PC-9 (cell line): Measurements from ENCODE around the gene CDC16. TPM values are rescaled to one million over a fixed set of nuclear protein-coding genes. Genes with fewer than 3 reads are reported as not detected.

Experiments used
- BruUV-seq: library from RNA; stranded (reverse); fragments of 400-500 nt; replicated peaks from 2 replicates; lab custom pipeline; 2021; lab: Mats Ljungman, UMichigan
- CTCF ChIA-PET: fragments of 300-600 bp; sonication (Branson Sonifier 250); formaldehyde crosslinking; loops from one replicate; lab custom pipeline; 2022; ENCODE audit warnings: antibody characterized with exemption; lab: Charles Lee
- POLR2A ChIA-PET: fragments of 300-600 bp; sonication (Branson Sonifier 250); formaldehyde crosslinking; loops from one replicate; lab custom pipeline; 2022; ENCODE audit warnings: antibody characterized with exemption; ENCODE audit not compliant: unreplicated experiment; lab: Charles Lee
- DNase-seq, 2 experiments: peaks; one replicate each; pipeline versions ENCODE4 v3.0.0 to v3.0.0-alpha.2; 2015 to 2022; ENCODE audit warnings: mixed read lengths in 1 of 2
- H2AFZ ChIP-seq: fragments of 200-600 bp; sonication (generic); 2 replicates; pipeline ENCODE4 v1.8.1; 2017; ENCODE audit warnings: antibody characterized with exemption
- H3F3A ChIP-seq: fragments of 200-600 bp; sonication (generic); 2 replicates; pipeline ENCODE4 v1.8.1; 2017; ENCODE audit warnings: antibody characterized with exemption, mild to moderate bottlenecking, low read depth; ENCODE audit not compliant: insufficient read depth
- H3K27ac ChIP-seq: fragments of 200-600 bp; sonication (generic); 2 replicates; pipeline ENCODE4 v1.6.1; 2016; ENCODE audit warnings: mixed run types
- H3K27me3 ChIP-seq: fragments of 200-600 bp; sonication (generic); 2 replicates; pipeline ENCODE4 v1.6.1; 2016; ENCODE audit warnings: low read depth, mixed run types; ENCODE audit not compliant: insufficient read depth
- H3K36me3 ChIP-seq: fragments of 200-600 bp; sonication (generic); 2 replicates; pipeline ENCODE4 v1.6.1; 2016; ENCODE audit warnings: low read depth, mixed run types
- H3K4me1 ChIP-seq: fragments of 200-600 bp; sonication (generic); replicated peaks from 2 replicates; pipeline ENCODE4 v1.6.1; 2016; ENCODE audit warnings: mixed run types; ENCODE audit not compliant: insufficient read depth
- H3K4me2 ChIP-seq: fragments of 200-600 bp; sonication (generic); 2 replicates; pipeline ENCODE4 v1.6.1; 2017; ENCODE audit warnings: mixed run types
- H3K4me3 ChIP-seq: fragments of 200-600 bp; sonication (generic); 2 replicates; pipeline ENCODE4 v1.6.1; 2016; ENCODE audit warnings: mixed run types
- H3K79me2 ChIP-seq: fragments of 200-600 bp; sonication (generic); 2 replicates; pipeline ENCODE4 v1.6.1; 2017; ENCODE audit warnings: low read depth, mixed run types
- H3K9me2 ChIP-seq: fragments of 200-600 bp; sonication (generic); 2 replicates; pipeline ENCODE4 v1.8.1; 2017; ENCODE audit warnings: mild to moderate bottlenecking; ENCODE audit not compliant: insufficient read depth
- H3K9me3 ChIP-seq: fragments of 200-600 bp; sonication (generic); 2 replicates; pipeline ENCODE4 v1.8.1; 2016; ENCODE audit warnings: low read depth; ENCODE audit not compliant: insufficient read depth
- H4K20me1 ChIP-seq: fragments of 200-600 bp; sonication (generic); 2 replicates; pipeline ENCODE4 v1.8.1; 2017; ENCODE audit not compliant: insufficient read depth
- EZH2 ChIP-seq: fragments of 200-600 bp; sonication (generic); IDR thresholded peaks from 2 replicates; pipeline ENCODE4 v1.8.0; 2017; ENCODE audit warnings: antibody characterized with exemption, low read depth
- intact Hi-C: fragments of 100-400 bp; cut with micrococcal nuclease; formaldehyde crosslinking; loops from one replicate; pipeline ENCODE4 v1.10.0; 2022; ENCODE audit not compliant: unreplicated experiment
- total RNA-seq: library from RNA; stranded (reverse); gene quantifications from 2 replicates; pipeline ENCODE4 v1.2.3, GENCODE V29; 2021
- TF ChIP-seq, protein P1 (sequence below): fragments of 200-600 bp; sonication (generic); conservative IDR thresholded peaks from 2 replicates; pipeline ENCODE4 v1.6.1; 2017; ENCODE audit warnings: mixed run types, antibody characterized with exemption, mild to moderate bottlenecking, moderate library complexity

Gene CDC16
- total RNA-seq, 1 experiment from 2014 or later, result 56.8 TPM

DNA sequence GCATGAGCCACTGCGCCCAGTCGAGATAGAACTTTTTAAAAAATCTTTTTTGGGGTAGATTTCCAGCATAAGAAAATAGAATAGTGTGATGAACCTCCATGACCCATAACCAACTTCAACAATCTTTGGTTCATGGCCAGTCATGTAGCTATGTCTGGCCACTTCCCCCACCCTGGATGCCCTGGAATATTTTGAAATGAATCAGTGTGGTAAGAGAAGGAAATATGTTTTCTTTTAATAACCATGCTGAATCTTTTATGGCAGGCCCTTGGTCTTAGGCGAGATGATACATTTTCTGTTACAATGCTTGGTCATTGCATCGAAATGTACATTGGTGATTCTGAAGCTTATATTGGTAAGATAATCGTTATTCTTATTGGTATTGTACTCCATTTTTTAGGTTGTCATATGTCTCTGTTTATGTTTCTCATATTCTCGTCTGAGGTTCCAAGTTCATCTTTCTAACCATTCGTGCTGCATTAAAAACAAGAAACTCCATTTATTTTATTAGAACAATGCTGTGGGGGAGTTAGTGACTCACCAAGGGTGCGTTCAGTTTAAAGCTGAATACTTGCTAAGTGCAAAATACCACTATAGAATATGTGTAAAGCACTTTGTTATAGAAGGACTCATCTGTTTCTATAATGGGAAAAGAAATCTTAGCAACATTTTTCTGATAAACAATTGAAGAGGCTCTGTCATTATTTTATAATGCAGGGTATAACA, 30.4 kb downstream of the CDC16 start:
- no peak for DNase-seq
- H4K20me1 ChIP-seq, result no peaks in the 10 kb centered on the region
- peaks cover 76% of the 10 kb centered on the region for H3K36me3 ChIP-seq
- H3K4me3 ChIP-seq, result no peak overlapping the region
- H3K4me1 ChIP-seq, result no peaks in the 10 kb centered on the region
- H3K4me2 ChIP-seq, result no peak overlapping the region
- TF ChIP-seq, protein P1, sequence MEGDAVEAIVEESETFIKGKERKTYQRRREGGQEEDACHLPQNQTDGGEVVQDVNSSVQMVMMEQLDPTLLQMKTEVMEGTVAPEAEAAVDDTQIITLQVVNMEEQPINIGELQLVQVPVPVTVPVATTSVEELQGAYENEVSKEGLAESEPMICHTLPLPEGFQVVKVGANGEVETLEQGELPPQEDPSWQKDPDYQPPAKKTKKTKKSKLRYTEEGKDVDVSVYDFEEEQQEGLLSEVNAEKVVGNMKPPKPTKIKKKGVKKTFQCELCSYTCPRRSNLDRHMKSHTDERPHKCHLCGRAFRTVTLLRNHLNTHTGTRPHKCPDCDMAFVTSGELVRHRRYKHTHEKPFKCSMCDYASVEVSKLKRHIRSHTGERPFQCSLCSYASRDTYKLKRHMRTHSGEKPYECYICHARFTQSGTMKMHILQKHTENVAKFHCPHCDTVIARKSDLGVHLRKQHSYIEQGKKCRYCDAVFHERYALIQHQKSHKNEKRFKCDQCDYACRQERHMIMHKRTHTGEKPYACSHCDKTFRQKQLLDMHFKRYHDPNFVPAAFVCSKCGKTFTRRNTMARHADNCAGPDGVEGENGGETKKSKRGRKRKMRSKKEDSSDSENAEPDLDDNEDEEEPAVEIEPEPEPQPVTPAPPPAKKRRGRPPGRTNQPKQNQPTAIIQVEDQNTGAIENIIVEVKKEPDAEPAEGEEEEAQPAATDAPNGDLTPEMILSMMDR, result no peak
- TF ChIP-seq EZH2, result no peak
- H2AFZ ChIP-seq, result no peak overlapping the region
- H3K27ac ChIP-seq, result no peak overlapping the region
- H3K9me3 ChIP-seq, result no peaks in the 10 kb centered on the region
- ChIA-PET POLR2A (no interaction called here), CTCF (no interaction called here)
- no peaks in the 10 kb centered on the region for H3K27me3 ChIP-seq
- 0 out of 2 replicates have a peak, but pooled peaks cover 3% of the 10 kb centered on the region for H3F3A ChIP-seq
- H3K79me2 ChIP-seq, result no peaks in the 10 kb centered on the region
- intact Hi-C loops, result no loop called here
- no TSS peak for BruUV-seq
- no peaks in the 10 kb centered on the region for H3K9me2 ChIP-seq

DNA sequence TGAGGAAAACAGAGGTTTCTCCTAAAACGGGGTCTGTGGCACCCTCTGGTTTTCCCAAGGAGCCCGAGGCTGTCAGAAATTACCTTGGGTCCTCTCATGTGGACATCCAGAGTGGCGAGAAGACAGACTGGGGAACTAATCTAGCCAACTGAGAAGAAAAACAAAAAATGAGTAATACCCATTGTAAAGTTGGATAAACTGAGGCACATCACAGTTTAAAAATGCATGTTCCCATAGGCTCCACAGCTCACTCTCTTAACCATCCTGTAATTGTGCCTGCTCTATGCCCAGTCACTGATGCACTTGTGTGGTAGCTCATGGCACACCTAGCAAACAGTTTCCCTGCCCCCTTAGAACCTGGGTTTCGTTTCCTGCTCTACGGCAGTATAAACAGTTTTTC, 31.5 kb downstream of the CDC16 start:
- no peaks in the 10 kb centered on the region for H3K27me3 ChIP-seq
- no peak overlapping the region for H2AFZ ChIP-seq
- H3K4me3 ChIP-seq, result no peak overlapping the region
- DNase-seq, result no peak
- no peaks in the 10 kb centered on the region for H3K4me1 ChIP-seq
- peaks cover 66% of the 10 kb centered on the region for H3K36me3 ChIP-seq
- intact Hi-C loops, result no loop called here
- ChIA-PET POLR2A (no interaction called here), CTCF (no interaction called here)
- TF ChIP-seq, protein P1, result no peak
- no peak for TF ChIP-seq EZH2
- no peak overlapping the region for H3K27ac ChIP-seq
- no peaks in the 10 kb centered on the region for H3K9me2 ChIP-seq
- BruUV-seq, result no TSS peak
- H3K79me2 ChIP-seq, result no peaks in the 10 kb centered on the region
- 0 out of 2 replicates have a peak, but pooled peaks cover 3% of the 10 kb centered on the region for H3F3A ChIP-seq
- no peaks in the 10 kb centered on the region for H4K20me1 ChIP-seq
- no peaks in the 10 kb centered on the region for H3K9me3 ChIP-seq
- no peak overlapping the region for H3K4me2 ChIP-seq

DNA sequence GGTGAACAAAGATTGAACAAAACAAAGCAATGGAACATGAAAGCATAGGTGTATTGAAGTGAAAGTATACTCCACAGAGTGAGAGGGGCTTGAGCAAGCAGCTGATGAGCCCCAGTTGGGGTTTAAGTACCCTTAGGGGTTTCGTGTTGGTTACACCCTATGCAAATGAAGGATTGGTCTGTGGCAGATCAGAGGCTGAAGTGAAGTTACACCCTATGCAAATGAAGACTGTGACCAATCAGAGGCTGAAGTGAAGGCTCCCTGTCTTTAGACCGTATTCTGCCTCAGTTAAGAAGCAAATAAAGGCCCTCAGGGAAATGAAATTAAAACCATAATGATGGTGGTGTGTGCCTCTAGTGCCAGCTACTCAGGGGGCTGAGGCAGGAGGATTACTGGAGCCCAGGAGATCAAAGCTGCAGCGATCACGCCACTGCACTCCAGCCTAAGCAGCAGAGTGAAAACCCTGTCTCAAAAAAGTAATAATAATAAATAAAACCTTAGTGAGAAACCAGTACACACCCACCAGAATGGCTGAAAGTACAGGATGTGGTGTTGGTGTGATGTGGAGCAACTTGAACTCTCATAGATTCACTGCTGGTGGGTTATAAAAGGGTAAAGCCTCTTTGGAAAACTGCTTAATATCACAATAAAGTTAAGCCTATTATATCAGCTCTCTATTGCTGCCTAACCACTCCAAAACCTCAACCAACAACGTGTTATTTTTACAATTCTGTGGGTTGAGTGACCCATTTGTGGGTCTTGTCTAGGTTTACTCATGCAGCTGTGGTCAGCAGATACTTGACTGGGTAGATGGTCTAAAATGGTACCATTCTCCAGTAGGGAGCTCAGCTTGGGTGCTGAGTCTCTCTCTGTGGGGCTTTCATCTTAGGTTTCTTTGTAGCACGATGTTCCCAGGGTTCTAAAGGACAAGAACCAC, 33.9 kb downstream of the CDC16 start:
- H3K36me3 ChIP-seq, result peaks cover 57% of the 10 kb centered on the region; the same call in 1 of the 2 replicates

More for the DNA sequence above, 33.9 kb downstream of the CDC16 start:
- ChIA-PET POLR2A (interaction anchor here (0.7 kb wide), 1 partner anchor 9 kb away, joined by 4 read pairs; no protein-coding TSS in a partner anchor), CTCF (no interaction called here)
- no peak for DNase-seq
- no peak overlapping the region for H2AFZ ChIP-seq
- H3K27me3 ChIP-seq, result no peaks in the 10 kb centered on the region
- H3K4me2 ChIP-seq, result no peak overlapping the region
- TF ChIP-seq EZH2, result no peak
- TF ChIP-seq, protein P1, result no peak
- H4K20me1 ChIP-seq, result no peaks in the 10 kb centered on the region
- no peak overlapping the region for H3K27ac ChIP-seq
- H3K4me3 ChIP-seq, result no peak overlapping the region
- H3K9me3 ChIP-seq, result no peaks in the 10 kb centered on the region
- intact Hi-C loops, result no loop called here
- no peaks in the 10 kb centered on the region for H3K4me1 ChIP-seq
- H3K9me2 ChIP-seq, result no peaks in the 10 kb centered on the region
- H3K79me2 ChIP-seq, result no peaks in the 10 kb centered on the region
- no TSS peak for BruUV-seq
- 0 out of 2 replicates have a peak, but pooled peaks cover 3% of the 10 kb centered on the region for H3F3A ChIP-seq
